Stimulated activated CD8-positive, alpha-beta memory T cell treated with anti-CD3 and anti-CD28 coated beads, Interleukin-15, amount 100 ng/mL, for 1 hour (primary cell): ENCODE measurements around the gene GMDS.
A peak's percentile ranks its signal among the peaks of the same experiment; 100 is the strongest.

Source experiments
- DNase-seq: peaks from one replicate; pipeline ENCODE4 v3.0.0-alpha.2; 2020; ENCODE audit warnings: low read depth

The GMDS gene

GRCh38 chr6:2133716-2134310 is 111.6 kb downstream of the GMDS start:
- DNase-seq: no peak

GRCh38 chr6:2132916-2133315 is 112.5 kb downstream of the GMDS start:
- DNase-seq: no peak

- no peak for DNase-seq
Observed at GRCh38 chr6:2132416-2132815, 113.0 kb downstream of the GMDS start.

GRCh38 chr6:2129182-2129621 is 116.2 kb downstream of the GMDS start:
- no peak for DNase-seq

GRCh38 chr6:2127484-2127911 is 117.9 kb downstream of the GMDS start:
- peak; percentile 18 for DNase-seq

GRCh38 chr6:2126351-2126750 is 119.1 kb downstream of the GMDS start:
- DNase-seq: no peak

GRCh38 chr6:2125158-2125557 is 120.2 kb downstream of the GMDS start:
- no peak for DNase-seq

GRCh38 chr6:2124260-2124709 is 121.1 kb downstream of the GMDS start:
- no peak for DNase-seq

- DNase-seq: no peak
Observed at GRCh38 chr6:2120912-2121311, 124.5 kb downstream of the GMDS start.

- no peak for DNase-seq
Observed at GRCh38 chr6:2119275-2119674, 126.1 kb downstream of the GMDS start.

- DNase-seq: no peak
Observed at GRCh38 chr6:2118136-2118535, 127.3 kb downstream of the GMDS start.

- no peak for DNase-seq
Observed at GRCh38 chr6:2117447-2117846, 128.0 kb downstream of the GMDS start.

- DNase-seq: no peak
Observed at GRCh38 chr6:2116496-2116895, 128.9 kb downstream of the GMDS start.

- DNase-seq: no peak
Observed at GRCh38 chr6:2114100-2114499, 131.3 kb downstream of the GMDS start.

- no peak for DNase-seq
Observed at GRCh38 chr6:2111162-2111677, 134.2 kb downstream of the GMDS start.

GRCh38 chr6:2110504-2110903 is 134.9 kb downstream of the GMDS start:
- no peak for DNase-seq

GRCh38 chr6:2109796-2110195 is 135.6 kb downstream of the GMDS start:
- DNase-seq: no peak

- no peak for DNase-seq
Observed at GRCh38 chr6:2108700-2109306, 136.6 kb downstream of the GMDS start.

- no peak for DNase-seq
Observed at GRCh38 chr6:2104524-2104880, 140.9 kb downstream of the GMDS start.

GRCh38 chr6:2103765-2104523 is 141.5 kb downstream of the GMDS start:
- DNase-seq: no peak

GRCh38 chr6:2102966-2103365 is 142.4 kb downstream of the GMDS start:
- DNase-seq: no peak

GRCh38 chr6:2102316-2102883 is 143.0 kb downstream of the GMDS start:
- no peak for DNase-seq

- DNase-seq: no peak
Observed at GRCh38 chr6:2101213-2101612, 144.2 kb downstream of the GMDS start.
